ENCODE data around the gene CFAP410.

DNA sequence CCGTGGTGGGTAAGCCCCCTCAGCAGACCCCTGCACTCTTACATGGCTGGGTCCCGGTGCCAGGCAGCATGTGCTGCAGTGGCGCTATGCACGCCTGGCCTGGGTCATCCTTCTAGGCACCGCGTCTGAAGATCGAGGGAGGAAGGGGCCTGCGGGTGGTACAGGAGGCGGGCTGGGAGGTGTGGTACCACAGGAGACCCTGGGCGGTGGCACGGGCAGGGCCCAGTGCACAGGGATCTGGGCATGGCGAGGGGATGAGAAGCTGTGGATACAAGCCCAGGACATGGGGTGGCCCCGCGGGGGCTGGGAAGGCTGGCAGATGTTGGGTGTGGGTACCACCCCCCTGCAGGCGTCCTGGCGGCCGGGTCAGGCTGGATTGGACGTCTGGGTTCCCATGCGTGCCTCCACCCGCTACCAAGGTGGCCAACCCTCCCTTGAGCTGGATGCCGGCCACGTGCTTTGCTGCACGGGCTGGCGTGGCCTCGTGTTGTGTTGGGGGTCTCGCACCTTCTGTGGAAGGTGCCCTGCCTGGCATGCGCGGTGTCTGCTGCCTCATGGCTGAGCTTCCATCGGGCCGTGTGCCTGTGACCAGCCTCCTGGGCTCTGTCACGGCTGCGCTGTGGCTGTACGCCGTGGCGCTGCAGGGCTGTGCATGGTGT, 19.7 kb downstream of the CFAP410 start:
- TF ChIP-seq, protein P1, sequence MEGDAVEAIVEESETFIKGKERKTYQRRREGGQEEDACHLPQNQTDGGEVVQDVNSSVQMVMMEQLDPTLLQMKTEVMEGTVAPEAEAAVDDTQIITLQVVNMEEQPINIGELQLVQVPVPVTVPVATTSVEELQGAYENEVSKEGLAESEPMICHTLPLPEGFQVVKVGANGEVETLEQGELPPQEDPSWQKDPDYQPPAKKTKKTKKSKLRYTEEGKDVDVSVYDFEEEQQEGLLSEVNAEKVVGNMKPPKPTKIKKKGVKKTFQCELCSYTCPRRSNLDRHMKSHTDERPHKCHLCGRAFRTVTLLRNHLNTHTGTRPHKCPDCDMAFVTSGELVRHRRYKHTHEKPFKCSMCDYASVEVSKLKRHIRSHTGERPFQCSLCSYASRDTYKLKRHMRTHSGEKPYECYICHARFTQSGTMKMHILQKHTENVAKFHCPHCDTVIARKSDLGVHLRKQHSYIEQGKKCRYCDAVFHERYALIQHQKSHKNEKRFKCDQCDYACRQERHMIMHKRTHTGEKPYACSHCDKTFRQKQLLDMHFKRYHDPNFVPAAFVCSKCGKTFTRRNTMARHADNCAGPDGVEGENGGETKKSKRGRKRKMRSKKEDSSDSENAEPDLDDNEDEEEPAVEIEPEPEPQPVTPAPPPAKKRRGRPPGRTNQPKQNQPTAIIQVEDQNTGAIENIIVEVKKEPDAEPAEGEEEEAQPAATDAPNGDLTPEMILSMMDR (IDR thresholded peaks at IDR 0.05 in 4 of 5, conservative IDR thresholded peaks at IDR 0.05 in 1 of 5): no peak
- TF ChIP-seq POLR2A (IDR thresholded peaks at IDR 0.05): no peak
